Right forelimb (tissue), 1 donor: ENCODE data around the gene S100A7.
A peak's percentile ranks its signal among the peaks of the same experiment; 100 is the strongest.
"Not testable (repeated sequence)": the region's sequence is repeated elsewhere in the genome, so short reads cannot be mapped to it uniquely, and the experiment has no call there.

Source experiments
- DNase-seq: peaks from one replicate; pipeline ENCODE4 v3.0.0-alpha.2; 2018

The S100A7 gene

GRCh38 chr1:153475282-153475681, 14.8 kb upstream of the S100A7 start:
- DNase-seq: no peak

- DNase-seq: no peak
Observed at GRCh38 chr1:153474347-153474746, 13.9 kb upstream of the S100A7 start.

GRCh38 chr1:153470707-153471106, 10.3 kb upstream of the S100A7 start:
- DNase-seq: no peak

GRCh38 chr1:153466908-153467307, 6.5 kb upstream of the S100A7 start:
- DNase-seq: no peak

GRCh38 chr1:153465811-153466636, 5.6 kb upstream of the S100A7 start:
- DNase-seq: peak; percentile 67

DNA sequence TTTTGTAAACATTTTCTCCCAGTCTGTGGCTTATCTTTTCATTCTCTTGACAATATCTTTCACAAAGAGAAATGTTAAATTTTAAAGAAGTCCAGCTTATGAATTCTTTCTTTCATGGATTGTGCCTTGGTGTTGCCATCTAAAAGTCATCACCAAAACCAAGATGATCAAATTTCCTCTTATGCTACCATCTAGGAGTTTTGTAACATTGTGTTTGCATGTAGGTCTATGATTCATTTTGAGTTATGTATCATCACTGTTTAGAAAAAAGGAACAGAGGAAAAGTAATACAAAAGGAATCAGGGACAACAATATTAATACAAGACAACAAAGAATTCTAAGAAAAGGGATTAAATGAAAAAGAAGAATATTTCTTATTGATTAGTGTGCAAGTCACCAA, 2.3 kb upstream of the S100A7 start:
- DNase-seq: not testable (repeated sequence)

- DNase-seq: no peak
Observed at GRCh38 chr1:153459655-153460054, 796 bp downstream of the S100A7 start.

DNA sequence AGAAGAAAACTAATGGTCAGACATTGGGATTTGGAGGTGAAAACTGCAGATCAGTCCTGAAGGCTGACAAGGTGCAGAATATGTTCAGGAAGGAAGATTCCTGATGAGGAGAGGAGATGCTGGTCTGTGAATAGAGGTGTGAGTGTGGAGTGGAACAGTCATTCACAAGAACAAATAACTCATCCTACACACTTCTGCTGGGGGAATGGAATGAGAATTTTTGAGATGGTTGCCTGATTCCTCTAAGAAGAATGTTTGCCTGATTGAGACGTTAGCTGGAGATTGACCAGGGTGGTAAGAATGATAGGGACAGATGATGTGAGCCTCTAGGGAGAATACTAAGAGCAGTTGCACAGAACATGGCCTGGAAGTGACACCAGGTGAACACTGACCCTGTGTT, 4.1 kb downstream of the S100A7 start:
- DNase-seq: no peak

- not testable (repeated sequence) for DNase-seq
Observed at GRCh38 chr1:153448851-153449250, 11.6 kb downstream of the S100A7 start.

DNA sequence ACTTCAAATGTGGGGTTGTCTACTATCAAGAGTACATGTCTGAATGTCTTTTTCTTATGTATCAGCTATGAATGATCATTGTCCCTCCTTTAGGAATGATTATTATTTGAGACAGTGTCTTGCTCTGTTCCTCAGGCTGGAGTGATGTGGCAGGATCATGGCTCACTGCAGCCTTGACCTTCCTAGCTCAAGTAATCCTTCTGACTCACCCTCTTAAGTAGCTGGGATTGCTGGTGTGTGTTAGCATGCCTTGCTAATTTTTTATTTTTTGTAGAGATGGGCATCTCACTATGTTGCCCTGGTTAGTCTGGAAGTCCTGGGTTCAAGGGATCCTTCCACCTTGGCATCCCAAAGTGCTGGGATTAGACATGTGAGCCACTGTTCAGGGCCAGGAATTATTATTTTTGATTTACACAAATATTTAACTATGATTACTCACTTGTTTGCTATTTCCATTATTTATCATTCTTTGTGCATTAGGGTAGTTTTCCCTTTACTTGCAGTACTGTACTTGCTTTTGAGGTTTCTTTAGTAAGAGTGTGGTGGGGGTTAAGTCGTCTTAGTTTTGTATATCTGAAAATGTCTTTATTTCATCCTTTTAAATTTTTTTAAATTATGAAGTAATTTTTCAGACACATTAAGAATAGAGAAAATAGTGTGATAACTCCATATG, 12.8 kb downstream of the S100A7 start:
- no peak for DNase-seq

GRCh38 chr1:153444078-153444477, 16.4 kb downstream of the S100A7 start:
- no peak for DNase-seq

GRCh38 chr1:153443486-153443885, 17.0 kb downstream of the S100A7 start:
- no peak for DNase-seq

DNA sequence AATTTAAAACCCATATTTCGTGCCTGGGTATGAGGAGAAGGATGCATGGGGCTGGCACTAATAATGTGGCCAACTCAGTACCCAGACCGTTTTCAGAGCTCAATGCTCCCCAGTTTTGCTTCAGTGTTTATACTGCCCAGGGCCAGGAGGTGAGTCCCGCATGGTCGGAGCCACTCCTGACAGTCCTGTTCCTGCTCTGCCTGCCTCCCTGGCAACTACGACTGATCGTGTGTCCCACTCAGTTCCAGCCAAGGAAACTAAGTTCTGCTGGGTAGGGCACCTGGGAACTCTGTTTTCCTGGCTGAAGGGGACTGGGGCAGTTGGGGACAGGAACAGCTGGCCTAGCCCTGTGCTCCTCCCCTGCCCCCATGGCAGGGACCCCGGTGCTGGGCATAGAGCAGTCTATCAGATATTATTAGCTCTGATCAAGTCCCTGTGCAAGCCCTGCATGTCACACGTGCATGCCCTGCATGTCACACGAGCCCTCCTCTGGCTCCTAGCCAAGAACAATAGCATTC, 19.2 kb downstream of the S100A7 start:
- DNase-seq: no peak

GRCh38 chr1:153439273-153439672, 21.2 kb downstream of the S100A7 start:
- no peak for DNase-seq

DNA sequence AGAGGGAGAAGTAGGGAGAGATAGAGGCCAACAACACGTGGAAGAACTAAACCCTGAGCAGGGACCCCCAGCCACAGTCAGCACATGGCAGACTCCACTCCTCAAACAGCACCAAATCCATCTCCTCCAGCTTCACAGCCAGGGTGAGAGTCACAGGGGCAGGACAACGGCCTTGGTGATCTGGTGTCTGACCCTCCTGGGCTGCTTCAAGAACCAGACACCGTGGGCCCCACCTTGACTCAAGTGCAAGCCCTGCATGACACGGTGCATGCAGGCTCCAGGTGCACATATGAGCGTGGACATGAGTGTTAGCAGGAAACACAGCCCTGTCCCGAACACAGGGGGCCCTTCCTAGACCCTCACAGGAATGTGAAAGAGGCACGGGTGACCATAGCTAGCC, 21.9 kb downstream of the S100A7 start:
- no peak for DNase-seq

GRCh38 chr1:153437236-153437635, 23.2 kb downstream of the S100A7 start:
- no peak for DNase-seq

GRCh38 chr1:153434746-153435455, 25.6 kb downstream of the S100A7 start:
- no peak for DNase-seq

- no peak for DNase-seq
Observed at GRCh38 chr1:153432874-153433681, 27.4 kb downstream of the S100A7 start.

DNA sequence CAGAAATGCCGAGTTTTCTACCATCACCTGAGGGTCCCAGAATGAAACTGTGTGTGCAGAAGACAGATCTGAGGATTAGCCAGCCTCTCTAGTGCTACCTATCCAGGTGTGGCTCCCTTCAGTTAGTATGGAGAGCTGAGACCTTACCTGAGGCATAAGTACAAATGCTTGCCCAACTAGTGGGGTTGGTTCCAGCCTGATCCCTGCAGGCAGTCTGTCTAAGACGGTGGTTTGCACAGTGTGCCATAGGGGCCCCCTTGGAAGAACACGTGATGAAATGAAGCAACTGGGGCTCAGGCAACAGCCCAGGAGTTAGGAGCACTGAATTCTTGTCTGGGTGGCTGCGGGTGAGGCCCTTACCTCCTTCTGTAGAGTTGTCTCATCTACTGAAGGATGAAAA, 28.5 kb downstream of the S100A7 start:
- no peak for DNase-seq

- no peak for DNase-seq
Observed at GRCh38 chr1:153431427-153431826, 29.0 kb downstream of the S100A7 start.

DNA sequence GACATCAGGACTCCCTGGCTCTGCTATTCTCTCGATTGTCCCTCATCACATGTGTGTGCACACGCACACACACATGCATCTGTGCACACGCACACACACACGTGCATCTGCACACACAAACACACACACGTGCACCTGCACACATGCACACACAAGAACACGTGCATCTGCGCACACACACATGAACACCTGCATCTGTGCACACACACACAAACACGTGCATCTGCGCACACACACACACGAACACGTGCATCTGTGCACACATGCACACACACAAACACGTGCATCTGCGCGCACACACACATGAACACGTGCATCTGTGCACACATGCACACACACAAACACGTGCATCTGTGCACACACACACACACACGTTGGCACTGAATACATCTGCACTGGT, 29.4 kb downstream of the S100A7 start:
- no peak for DNase-seq

DNA sequence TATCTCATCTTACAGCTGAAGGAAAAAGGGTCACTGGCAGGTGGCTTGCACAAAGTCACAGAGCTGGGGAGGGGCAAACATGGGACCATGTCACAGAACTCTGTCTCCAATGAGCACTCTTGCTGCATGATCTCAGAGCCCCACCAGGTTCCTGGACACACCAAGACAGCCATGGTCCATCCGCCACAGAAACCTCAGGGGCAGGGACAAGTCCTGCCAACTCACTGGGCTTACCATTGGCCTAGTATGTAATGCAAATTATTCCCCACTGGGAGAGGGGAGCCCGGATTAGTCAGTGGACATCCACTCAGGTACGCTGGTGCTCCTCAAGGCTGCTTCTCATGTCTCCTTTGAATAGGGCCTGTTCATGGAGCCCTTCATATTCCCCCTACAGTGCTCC, 29.9 kb downstream of the S100A7 start:
- DNase-seq: no peak

DNA sequence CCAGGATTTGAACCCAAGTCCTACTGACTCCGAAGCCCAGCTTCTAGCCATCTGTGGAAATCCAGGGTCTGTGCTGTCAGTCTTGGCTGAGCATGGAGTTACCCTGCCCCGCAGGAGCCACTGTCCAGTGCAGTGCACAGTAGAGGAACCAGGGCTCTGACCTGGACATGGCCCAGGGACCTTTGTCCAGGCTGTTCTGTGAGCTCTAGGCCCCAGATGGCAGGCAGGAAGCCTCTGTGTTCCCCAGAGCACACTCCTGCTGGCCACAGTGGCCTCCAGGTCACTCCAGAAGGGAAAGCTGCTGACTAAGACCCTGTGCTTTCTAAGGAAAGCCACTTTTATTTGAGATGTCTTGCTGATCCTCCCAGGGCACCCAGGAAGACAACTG, 30.3 kb downstream of the S100A7 start:
- DNase-seq: no peak
